HG03575 (cell line): ENCODE results near the gene EXOC3.
"Not testable (repeated sequence)": the region's sequence is repeated elsewhere in the genome, so short reads cannot be mapped to it uniquely, and the experiment has no call there.

ENCODE experiments used
- ATAC-seq: cut with Tn5 transposase; IDR thresholded peaks from one replicate; pipeline ENCODE4 v1.9.1; 2021; ENCODE audit not compliant: unreplicated experiment, insufficient number of reproducible peaks, low FRiP score; ENCODE audit errors: extremely low read depth

The EXOC3 gene

DNA sequence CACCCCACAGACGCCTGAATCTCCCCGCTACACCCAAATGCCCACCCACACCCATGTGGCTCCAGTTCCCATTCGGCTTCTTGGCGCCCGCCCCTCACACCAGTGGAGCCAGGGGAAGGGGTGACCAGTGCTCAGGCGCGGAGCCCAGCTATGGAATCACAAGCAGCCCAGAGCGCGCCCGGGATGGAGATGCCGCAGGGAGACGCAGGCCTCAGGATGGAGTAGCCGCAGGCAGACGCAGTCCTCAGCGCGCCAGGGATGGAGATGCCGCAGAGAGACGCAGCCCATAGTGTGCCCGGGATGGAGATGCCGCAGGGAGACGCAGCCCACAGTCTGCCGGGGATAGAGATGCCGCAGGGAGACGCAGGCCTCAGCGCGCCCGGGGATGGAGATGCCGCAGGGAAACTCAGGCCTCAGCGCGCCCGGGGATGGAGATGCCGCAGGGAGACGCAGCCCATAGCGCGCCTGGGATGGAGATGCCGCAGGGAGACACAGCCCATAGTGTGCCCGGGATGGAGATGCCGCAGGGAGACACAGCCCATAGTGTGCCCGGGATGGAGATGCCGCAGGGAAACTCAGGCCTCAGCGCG, 65.1 kb downstream of the EXOC3 start:
- ATAC-seq, result not testable (repeated sequence)

DNA sequence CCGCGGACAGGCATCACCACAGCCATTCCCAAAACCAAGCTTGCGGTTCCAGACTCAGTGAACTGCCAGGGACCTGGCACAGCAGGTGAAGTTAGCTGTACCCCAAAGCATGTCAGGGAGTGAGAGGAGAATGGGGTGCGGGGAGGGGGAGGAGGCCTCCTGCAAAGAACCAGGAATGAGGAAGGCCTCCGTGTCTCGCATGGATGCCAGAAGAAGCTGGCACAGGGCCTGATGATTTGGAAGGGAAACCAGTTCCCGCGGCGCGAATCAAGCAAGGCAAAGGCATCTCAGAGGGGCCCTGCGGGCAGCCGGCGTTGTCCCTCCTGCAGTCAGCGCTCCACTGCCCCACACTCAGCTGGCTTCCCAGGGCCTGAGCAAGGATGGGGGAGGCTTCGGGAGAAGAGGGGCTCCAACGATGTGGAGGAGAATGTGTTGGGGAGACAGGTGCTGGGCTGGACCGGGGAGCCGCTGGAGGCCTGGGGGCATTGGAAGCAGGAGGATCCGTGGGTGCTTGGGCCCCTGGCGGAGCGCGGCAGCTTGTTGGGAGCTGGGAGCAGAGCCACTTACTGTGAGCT, 66.7 kb downstream of the EXOC3 start:
- no peak for ATAC-seq

DNA sequence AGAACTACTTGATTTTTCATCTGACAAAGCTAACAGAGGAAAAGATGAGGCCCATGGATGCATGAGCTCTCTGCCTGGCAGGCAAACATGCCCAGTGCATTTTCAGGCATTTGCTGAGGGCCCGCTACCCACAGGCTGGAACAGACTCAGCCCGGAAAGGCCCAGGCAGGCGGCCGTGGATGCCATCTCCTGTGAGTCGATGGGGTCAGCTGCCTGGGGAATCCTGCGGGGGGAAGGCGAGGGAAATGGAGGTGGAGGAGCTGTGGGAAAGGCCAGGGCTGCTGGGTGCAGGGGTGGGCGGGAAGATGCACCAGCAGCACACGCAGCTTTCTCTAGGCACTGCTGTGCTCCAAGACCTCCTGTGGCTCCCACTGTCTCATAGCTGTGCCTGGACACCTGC, 67.5 kb downstream of the EXOC3 start:
- ATAC-seq, result no peak

DNA sequence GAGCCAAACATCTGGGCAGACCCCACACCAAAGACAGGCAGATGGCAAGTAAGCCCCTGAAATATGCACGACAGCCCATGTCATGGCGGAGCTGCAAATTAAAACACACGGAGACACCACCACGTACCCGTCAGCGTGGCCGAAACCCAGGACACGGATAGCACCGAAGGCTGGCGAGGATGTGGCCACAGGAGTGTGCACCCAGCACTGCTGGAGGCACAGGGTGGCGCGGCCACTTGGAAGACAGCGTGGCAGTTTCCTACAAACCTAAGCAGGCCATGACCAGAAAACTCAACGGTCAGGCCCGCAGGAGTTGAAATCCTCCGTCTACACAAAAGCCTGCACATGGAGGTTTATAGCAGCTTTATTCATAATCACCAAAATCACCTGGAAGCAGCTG, 68.5 kb downstream of the EXOC3 start:
- ATAC-seq, result no peak

DNA sequence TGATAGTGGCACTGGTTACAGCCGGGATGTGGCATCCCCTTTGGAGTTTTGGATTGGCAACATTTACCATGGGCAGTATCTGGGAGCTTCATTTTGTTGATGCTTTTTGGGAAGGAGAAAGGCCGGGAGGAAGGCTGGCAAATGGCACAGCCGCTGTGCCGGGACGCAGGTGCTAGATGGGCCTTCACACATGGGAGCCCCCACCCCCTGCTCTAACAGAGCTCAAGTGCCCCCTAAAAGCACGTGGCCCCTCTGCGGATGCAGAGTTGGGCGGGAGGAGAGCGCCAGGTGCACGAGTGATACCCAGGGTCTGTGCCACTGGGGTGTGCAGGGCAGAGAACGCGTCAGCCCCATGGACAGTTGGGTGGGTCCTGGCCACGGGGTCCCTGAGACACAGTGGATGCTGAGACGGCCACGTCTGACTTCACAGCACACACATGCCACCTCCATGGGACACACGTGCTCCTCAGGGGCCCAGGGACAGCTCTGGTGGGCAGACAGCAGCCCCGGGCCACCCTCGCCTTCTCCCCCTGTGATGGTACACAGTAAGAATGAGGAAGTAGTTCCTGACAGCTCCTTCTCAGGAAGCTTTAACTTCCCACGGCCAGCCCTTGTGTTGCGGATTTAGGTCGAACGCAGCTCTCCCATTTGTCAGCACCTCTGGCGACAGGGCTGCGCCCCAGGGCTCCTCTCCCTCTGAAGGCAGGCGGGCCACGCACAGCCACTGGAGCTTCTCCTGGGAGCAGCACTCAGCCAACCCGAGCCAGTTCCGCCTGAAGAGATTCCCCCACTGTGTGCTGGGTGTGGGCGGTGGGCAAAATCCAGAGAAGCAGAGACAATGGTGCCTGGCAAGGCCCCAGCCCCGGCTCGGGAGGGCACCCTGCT, 70.5 kb downstream of the EXOC3 start:
- ATAC-seq, result no peak

DNA sequence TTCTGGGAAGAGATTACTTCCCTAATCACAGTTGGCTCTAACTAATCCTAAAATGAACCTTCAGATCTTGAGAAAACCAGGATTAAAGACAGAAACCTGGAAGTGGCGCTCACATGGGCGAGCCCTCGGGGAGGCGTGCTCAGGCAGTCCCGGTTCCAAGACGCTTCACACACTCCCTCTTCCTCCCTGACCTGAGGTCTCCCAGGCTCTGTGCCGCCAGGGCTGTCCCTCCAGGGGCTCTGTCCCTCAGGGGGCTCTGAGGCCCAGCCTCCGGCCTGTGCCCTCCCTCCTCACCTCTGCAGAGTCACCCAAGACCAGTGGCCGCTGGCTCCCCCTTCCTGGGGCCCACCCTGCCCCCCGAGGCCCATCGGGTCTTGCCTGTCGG, 71.1 kb downstream of the EXOC3 start:
- ATAC-seq, result no peak

DNA sequence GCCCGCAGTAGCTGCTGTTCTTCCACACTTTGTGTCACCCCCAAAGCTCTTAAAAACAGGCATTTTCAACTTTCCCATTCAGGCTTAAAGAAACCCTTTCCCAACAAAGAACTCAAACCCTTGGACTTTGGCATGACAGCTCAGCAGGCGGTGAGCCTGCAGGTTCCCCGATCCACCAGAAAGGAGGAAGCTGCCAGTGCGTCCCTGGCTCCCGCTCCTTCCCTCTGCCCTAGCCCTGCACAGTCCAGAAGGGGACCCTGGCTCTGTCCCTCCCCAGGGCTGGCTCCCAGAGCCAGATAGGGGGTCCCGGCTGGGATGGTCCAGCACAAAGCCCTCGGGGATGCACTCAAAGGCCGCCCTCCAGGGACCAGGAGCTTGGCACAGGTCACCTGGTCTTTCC, 71.7 kb downstream of the EXOC3 start:
- ATAC-seq, result no peak

DNA sequence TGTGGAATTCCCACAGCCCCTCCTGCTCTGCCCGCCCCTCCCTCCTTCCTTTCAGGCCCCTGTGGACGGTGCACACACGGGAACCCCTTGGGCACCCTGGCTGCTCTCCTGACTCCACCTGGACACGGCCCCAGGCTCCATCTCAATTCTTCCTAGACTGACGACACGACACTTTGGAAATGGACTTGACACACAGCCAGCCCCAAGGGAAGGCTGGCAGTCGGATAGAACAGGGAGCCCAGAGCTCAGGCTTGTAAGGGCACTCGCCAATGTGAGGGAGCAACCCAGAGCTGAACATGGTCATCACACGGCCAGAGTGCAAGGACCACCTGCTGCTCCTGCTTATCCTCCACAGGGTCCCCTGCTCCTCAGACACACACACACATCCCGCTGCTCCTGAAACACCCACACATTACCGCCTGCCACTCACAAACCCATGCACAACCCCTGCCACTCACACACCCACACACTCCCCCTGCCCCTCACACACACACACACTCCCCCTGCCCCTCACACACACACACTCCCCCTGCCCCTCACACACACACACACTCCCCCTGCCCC, 72.4 kb downstream of the EXOC3 start:
- ATAC-seq, result no peak

DNA sequence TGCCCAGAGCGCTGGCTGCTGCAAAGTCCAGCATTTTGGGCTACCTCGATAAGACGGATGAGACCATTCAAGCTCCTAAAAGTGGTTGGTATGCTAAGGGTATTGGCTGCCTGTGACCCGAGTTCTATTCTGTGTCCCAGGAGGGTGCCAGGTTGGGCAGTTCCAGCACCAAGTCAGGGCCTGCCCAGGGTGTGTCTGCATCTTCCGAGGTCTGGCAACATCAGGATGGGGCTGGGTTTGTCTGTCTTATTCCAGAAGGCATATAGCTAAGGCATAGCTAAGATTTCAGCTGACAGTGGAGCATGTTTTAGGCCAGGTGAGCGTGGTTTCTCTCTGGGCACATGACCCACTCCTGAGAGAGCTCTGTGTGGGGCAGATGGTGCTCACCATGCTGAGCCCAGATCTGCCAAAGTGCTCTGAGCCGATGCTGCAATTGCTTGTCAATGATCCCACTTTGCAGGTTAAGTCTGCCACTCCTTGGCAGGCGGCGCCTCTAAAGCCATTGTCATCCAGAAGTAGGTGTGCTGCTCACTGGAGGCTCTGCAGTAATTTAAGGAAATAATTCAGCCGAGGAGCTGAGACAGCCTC, 73.5 kb downstream of the EXOC3 start:
- no peak for ATAC-seq
